B cell (primary cell): ENCODE measurements around the gene C1orf105. TPM values are rescaled to one million over a fixed set of nuclear protein-coding genes. Genes with fewer than 3 reads are reported as not detected.
A peak's percentile ranks its signal among the peaks of the same experiment; 100 is the strongest.

Source experiments
- ATAC-seq: fragments of 200-7000 bp; cut with Tn5 transposase; one replicate; pipeline ENCODE4 v1.10.0; 2021; ENCODE audit warnings: low read depth, mild to moderate bottlenecking, moderate number of reproducible peaks, moderate library complexity
- CTCF ChIA-PET: fragments of 350-600 bp; sonication (Branson Sonifier 250); formaldehyde crosslinking; loops from one replicate; lab custom pipeline; 2021; ENCODE audit warnings: antibody characterized with exemption, inconsistent platforms; lab: Charles Lee
- POLR2A ChIA-PET: fragments of 350-600 bp; sonication (Branson Sonifier 250); formaldehyde crosslinking; loops from one replicate; lab custom pipeline; 2021; ENCODE audit warnings: antibody characterized with exemption; lab: Charles Lee
- DNase-seq: peaks from one replicate; pipeline ENCODE4 v3.0.0; 2013
- H2AFZ ChIP-seq: 2 replicates; pipeline ENCODE4 v1.6.1; 2012; ENCODE audit warnings: mild to moderate bottlenecking, low read depth, low read length; ENCODE audit not compliant: insufficient read depth, poor library complexity, severe bottlenecking
- H3K27ac ChIP-seq, 2 donors: 1 replicate in 1 of 2; 2 replicates in 1 of 2; pipeline ENCODE4 v1.5.1; 2012 to 2013; ENCODE audit warnings: low read length in 2 of 2, mild to moderate bottlenecking in 2 of 2, moderate library complexity in 1 of 2
- H3K27me3 ChIP-seq, 4 experiments: fragments of 200-600 bp in 1 of 4; sonication (generic) in 1 of 4; replicated peaks in 1 of 4; 1 replicate in 2 of 4; 2 replicates in 2 of 4; pipeline versions ENCODE4 v1.6.1 to v1.7.0; 2013 to 2016; ENCODE audit warnings: low read length in 3 of 4, mild to moderate bottlenecking in 2 of 4, mixed read lengths in 1 of 4, moderate library complexity in 1 of 4; ENCODE audit not compliant: insufficient read depth in 4 of 4, control insufficient read depth in 3 of 4; ENCODE audit errors: control extremely low read depth in 1 of 4
- H3K36me3 ChIP-seq, 2 experiments: replicated peaks in 1 of 2; 1 replicate in 1 of 2; 2 replicates in 1 of 2; pipeline versions ENCODE4 v1.6.1 to v1.7.1; 2013; ENCODE audit warnings: low read length in 1 of 2; ENCODE audit not compliant: insufficient read depth in 2 of 2, control insufficient read depth in 1 of 2; ENCODE audit errors: control extremely low read depth in 1 of 2, extremely low read depth in 1 of 2
- H3K4me1 ChIP-seq, 2 donors: fragments of 200-600 bp in 1 of 2; sonication (generic) in 1 of 2; 1 replicate in 1 of 2; 2 replicates in 1 of 2; pipeline versions ENCODE4 v1.5.1 to v1.6.1; 2013 to 2017; ENCODE audit warnings: low read length in 2 of 2; ENCODE audit not compliant: control insufficient read depth in 2 of 2, insufficient read depth in 2 of 2
- H3K4me2 ChIP-seq: replicated peaks from 2 replicates; pipeline ENCODE3; 2012; ENCODE audit warnings: mild to moderate bottlenecking, low read depth, low read length; ENCODE audit not compliant: poor library complexity, severe bottlenecking
- H3K4me3 ChIP-seq, 5 experiments: fragments of 200-600 bp in 1 of 5; sonication (generic) in 1 of 5; 1 replicate in 3 of 5; 2 replicates in 2 of 5; pipeline versions ENCODE4 v1.5.1 to v1.7.0; 2011 to 2016; ENCODE audit warnings: low read length in 4 of 5, mild to moderate bottlenecking in 4 of 5, low read depth in 2 of 5, control low read depth in 1 of 5, moderate library complexity in 1 of 5; ENCODE audit not compliant: insufficient read depth in 1 of 5; ENCODE audit errors: control extremely low read depth in 1 of 5, extremely low read depth in 1 of 5
- H3K79me2 ChIP-seq: fragments of 200-600 bp; sonication (generic); one replicate; pipeline ENCODE4 v1.6.0; 2016; ENCODE audit warnings: low read length; ENCODE audit not compliant: control insufficient read depth, insufficient read depth
- H3K9ac ChIP-seq: fragments of 200-600 bp; sonication (generic); 2 replicates; pipeline ENCODE4 v1.6.1; 2017; ENCODE audit warnings: mild to moderate bottlenecking, low read length, moderate library complexity
- H3K9me3 ChIP-seq, 3 donors: one replicate each; pipeline versions ENCODE4 v1.6.1 to v1.7.1; 2013; ENCODE audit warnings: low read length in 2 of 3; ENCODE audit not compliant: control insufficient read depth in 2 of 3, insufficient read depth in 1 of 3; ENCODE audit errors: control extremely low read depth in 1 of 3
- H4K20me1 ChIP-seq: 2 replicates; pipeline ENCODE4 v1.6.0; 2012; ENCODE audit warnings: mild to moderate bottlenecking, low read length; ENCODE audit not compliant: insufficient read depth, control insufficient read depth, poor library complexity, severe bottlenecking
- H3K27ac Mint-ChIP-seq: one replicate; pipeline ENCODE4 v1.8.0; 2021; ENCODE audit warnings: mixed read lengths
- H3K27me3 Mint-ChIP-seq: one replicate; pipeline ENCODE4 v1.8.0; 2021; ENCODE audit warnings: mixed read lengths
- H3K4me1 Mint-ChIP-seq: one replicate; pipeline ENCODE4 v1.8.0; 2021; ENCODE audit warnings: mixed read lengths
- H3K4me3 Mint-ChIP-seq: one replicate; pipeline ENCODE4 v1.8.0; 2021; ENCODE audit warnings: mixed read lengths
- H3K9me3 Mint-ChIP-seq: one replicate; pipeline ENCODE4 v1.8.0; 2022; ENCODE audit warnings: mixed read lengths; ENCODE audit not compliant: insufficient read depth
- EZH2 ChIP-seq: IDR thresholded peaks from 2 replicates; pipeline ENCODE4 v1.6.1; 2012; ENCODE audit warnings: borderline replicate concordance, low read depth, mild to moderate bottlenecking, moderate library complexity, low read length; ENCODE audit not compliant: insufficient read depth, poor library complexity, severe bottlenecking
- WGBS: methylation state at CpG from one replicate; pipeline ENCODE4 v1.1.5; 2013; ENCODE audit warnings: missing lambda C conversion rate; ENCODE audit not compliant: insufficient coverage; 5-methylcytosine and 5-hydroxymethylcytosine counted together
- intact Hi-C: fragments of 100-400 bp; cut with micrococcal nuclease; formaldehyde crosslinking; loops from one replicate; pipeline ENCODE4 v1.10.0; 2022
- polyA plus RNA-seq: library from polyadenylated mRNA; depleted of rRNA; stranded (reverse); fragments of >200 nt; gene quantifications from 2 replicates; pipeline ENCODE4 v1.2.3, GENCODE V29; 2012
- total RNA-seq, 2 donors: library from RNA; stranded (reverse); fragments of 120-200 nt in 1 of 2; gene quantifications; 1 replicate in 1 of 2; 2 replicates in 1 of 2; pipeline versions ENCODE4 v1.2.3 to v1.2.4, GENCODE V29; 2013 to 2022
- TF ChIP-seq, protein P1 (sequence below): fragments of 200-600 bp; IDR thresholded peaks from one replicate; pipeline ENCODE4 v1.8.0; 2022; ENCODE audit warnings: antibody characterized with exemption, mild to moderate bottlenecking

C1orf105 gene
- total and polyA plus RNA-seq, 2 donors (not counting 1 experiment from before 2014, with no cell fraction given) = not detected

DNA sequence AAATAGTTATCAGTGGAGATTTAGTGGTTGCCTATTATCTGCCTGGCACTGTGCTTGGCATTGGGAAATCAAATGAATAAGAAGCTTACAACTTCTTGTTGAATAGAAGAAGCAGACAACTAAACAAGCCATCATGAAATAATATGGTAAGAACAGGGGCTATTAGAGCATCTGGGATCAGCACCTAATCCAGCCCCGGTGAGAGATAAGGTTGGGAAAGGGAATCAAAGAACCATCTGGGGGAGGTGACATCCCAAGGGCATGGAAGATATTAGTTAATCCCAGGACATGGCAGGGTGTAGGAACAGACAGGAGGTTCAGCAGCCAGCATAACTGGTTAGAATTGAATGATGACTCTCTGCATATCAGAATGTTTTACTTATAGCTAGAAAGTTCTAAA lies 76.2 kb downstream of the C1orf105 start:
- Histone ChIP-seq H3K4me2 (no peak overlapping the region), H3K36me3 (no peaks in the 10 kb centered on the region), H3K4me3 (no peak overlapping the region), H3K27ac (no peak overlapping the region), H3K9me3 (no peaks in the 10 kb centered on the region), H3K27me3 (no peaks in the 10 kb centered on the region), H2AFZ (no peak overlapping the region), H3K79me2 (no peaks in the 10 kb centered on the region), H3K9ac (no peak overlapping the region), H3K4me1 (no peaks in the 10 kb centered on the region), H4K20me1 (no peaks in the 10 kb centered on the region)
- DNase-seq (no peak), ATAC-seq (no peak)
- TF ChIP-seq EZH2 = no peak
- TF ChIP-seq, protein P1, sequence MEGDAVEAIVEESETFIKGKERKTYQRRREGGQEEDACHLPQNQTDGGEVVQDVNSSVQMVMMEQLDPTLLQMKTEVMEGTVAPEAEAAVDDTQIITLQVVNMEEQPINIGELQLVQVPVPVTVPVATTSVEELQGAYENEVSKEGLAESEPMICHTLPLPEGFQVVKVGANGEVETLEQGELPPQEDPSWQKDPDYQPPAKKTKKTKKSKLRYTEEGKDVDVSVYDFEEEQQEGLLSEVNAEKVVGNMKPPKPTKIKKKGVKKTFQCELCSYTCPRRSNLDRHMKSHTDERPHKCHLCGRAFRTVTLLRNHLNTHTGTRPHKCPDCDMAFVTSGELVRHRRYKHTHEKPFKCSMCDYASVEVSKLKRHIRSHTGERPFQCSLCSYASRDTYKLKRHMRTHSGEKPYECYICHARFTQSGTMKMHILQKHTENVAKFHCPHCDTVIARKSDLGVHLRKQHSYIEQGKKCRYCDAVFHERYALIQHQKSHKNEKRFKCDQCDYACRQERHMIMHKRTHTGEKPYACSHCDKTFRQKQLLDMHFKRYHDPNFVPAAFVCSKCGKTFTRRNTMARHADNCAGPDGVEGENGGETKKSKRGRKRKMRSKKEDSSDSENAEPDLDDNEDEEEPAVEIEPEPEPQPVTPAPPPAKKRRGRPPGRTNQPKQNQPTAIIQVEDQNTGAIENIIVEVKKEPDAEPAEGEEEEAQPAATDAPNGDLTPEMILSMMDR = no peak
- Mint-ChIP-seq H3K4me3 (no peak overlapping the region), H3K27me3 (peaks cover 8% of the 10 kb centered on the region), H3K4me1 (no peaks in the 10 kb centered on the region), H3K9me3 (no peaks in the 10 kb centered on the region), H3K27ac (no peak overlapping the region)
- intact Hi-C loops = no loop called here
- 91% methylated on average over 1 of the region's 1 CpG for WGBS
- ChIA-PET POLR2A (no interaction called here), CTCF (no interaction called here)

DNA sequence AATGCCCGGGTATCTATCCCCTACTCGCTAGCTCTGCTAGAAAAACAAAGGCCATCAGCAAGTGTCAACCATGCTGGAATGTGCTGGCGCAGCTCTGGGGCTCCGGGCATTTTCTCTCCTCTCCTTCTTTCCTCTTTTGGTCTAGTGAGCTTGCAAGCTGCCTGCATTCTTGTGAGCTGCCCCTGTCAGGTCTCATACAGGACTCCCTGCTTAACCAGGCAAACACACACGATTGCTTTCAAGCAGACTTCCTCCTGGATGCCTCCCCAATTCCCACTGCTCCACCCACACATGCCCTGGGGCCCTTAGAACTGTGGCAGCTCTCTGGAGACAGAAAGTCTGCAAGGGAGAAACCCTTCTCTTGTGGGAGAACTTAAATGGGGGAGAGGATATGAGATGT lies 76.7 kb downstream of the C1orf105 start:
- peak overlapping the region; percentile 22 for H2AFZ ChIP-seq
- Mint-ChIP-seq H3K4me3 (no peak overlapping the region), H3K27me3 (peaks cover 3% of the 10 kb centered on the region), H3K9me3 (no peaks in the 10 kb centered on the region), H3K27ac (no peak overlapping the region), H3K4me1 (no peaks in the 10 kb centered on the region)
- DNase-seq (no peak), ATAC-seq (no peak)
- no peaks in the 10 kb centered on the region for H3K36me3 ChIP-seq
- POLR2A ChIA-PET = no interaction called here
- H3K27me3 ChIP-seq = no peaks in the 10 kb centered on the region
- H3K9ac ChIP-seq = no peak overlapping the region
- 75% methylated on average over 5 of the region's 5 CpGs for WGBS
- CTCF ChIA-PET = no interaction called here
- no peak overlapping the region for H3K4me3 ChIP-seq
- H4K20me1 ChIP-seq = no peaks in the 10 kb centered on the region
- intact Hi-C loops = no loop called here
- no peaks in the 10 kb centered on the region for H3K79me2 ChIP-seq
- H3K9me3 ChIP-seq = no peaks in the 10 kb centered on the region
- no peaks in the 10 kb centered on the region for H3K4me1 ChIP-seq
- no peak overlapping the region for H3K4me2 ChIP-seq
- no peak for TF ChIP-seq EZH2
- TF ChIP-seq, protein P1 = no peak
- H3K27ac ChIP-seq = no peak overlapping the region
